Ishikawa (cell line): ENCODE results near the gene ITGA1.

ENCODE experiments used
- CEBPB ChIP-seq: IDR thresholded peaks from 2 replicates; pipeline ENCODE4 v1.6.1; 2012
- CREB1 ChIP-seq: IDR thresholded peaks from 2 replicates; pipeline ENCODE4 v1.6.1; 2012; ENCODE audit warnings: low read depth
- EGR1 ChIP-seq: IDR thresholded peaks from 2 replicates; pipeline ENCODE4 v1.6.1; 2012
- EP300 ChIP-seq: IDR thresholded peaks from 2 replicates; pipeline ENCODE4 v1.6.1; 2012; ENCODE audit warnings: borderline replicate concordance
- FOXM1 ChIP-seq: IDR thresholded peaks from 2 replicates; pipeline ENCODE4 v1.6.1; 2012; ENCODE audit warnings: low read depth, borderline replicate concordance
- RAD21 ChIP-seq: IDR thresholded peaks from 2 replicates; pipeline ENCODE4 v1.6.1; 2012; ENCODE audit warnings: low read depth
- REST ChIP-seq: IDR thresholded peaks from 2 replicates; pipeline ENCODE4 v1.6.1; 2012; ENCODE audit warnings: low read depth, mild to moderate bottlenecking
- TAF1 ChIP-seq: IDR thresholded peaks from 2 replicates; pipeline ENCODE4 v1.6.1; 2012; ENCODE audit warnings: low read depth, mild to moderate bottlenecking
- TEAD4 ChIP-seq: IDR thresholded peaks from 2 replicates; pipeline ENCODE4 v1.6.1; 2012
- USF1 ChIP-seq: IDR thresholded peaks from 2 replicates; pipeline ENCODE4 v1.6.1; 2012
- YY1 ChIP-seq: IDR thresholded peaks from 2 replicates; pipeline ENCODE4 v1.6.1; 2012; ENCODE audit warnings: low read depth

GRCh38 chr5:52897238-52897614 lies 109.5 kb downstream of the ITGA1 start:
- TF ChIP-seq TEAD4, result no peak
- no peak for TF ChIP-seq EP300
- no peak for TF ChIP-seq CREB1
- TF ChIP-seq FOXM1, result no peak
- TF ChIP-seq TAF1, result no peak
- TF ChIP-seq USF1, result no peak
- TF ChIP-seq RAD21, result no peak
- no peak for TF ChIP-seq CEBPB
- no peak for TF ChIP-seq REST
- TF ChIP-seq YY1, result no peak
- no peak for TF ChIP-seq EGR1
